ENCODE results near the gene GALNTL6.

DNA sequence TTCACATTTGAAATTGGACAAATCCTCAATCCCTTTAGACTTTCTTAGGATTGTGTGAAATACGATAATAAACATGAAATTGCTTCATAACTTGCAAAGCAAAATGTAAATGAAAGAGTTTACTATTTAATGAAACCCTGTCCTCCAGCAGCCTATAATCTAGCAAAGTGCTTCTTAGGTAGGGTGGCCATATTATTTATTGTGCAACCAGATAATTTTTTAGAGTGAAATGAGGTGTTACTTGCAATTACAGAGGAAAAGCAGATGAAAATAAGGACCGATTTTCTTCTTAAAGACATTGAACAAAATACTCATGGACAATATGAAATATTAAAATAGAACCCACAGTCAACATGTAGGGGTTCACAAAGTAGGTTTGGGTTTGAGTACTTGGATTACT lies 1239.2 kb downstream of the GALNTL6 start:
- TF ChIP-seq CTCF (IDR thresholded peaks at IDR 0.05) (no peak), POLR2A (IDR thresholded peaks at IDR 0.05) (no peak), POLR2AphosphoS5 (IDR thresholded peaks at IDR 0.05) (no peak)
